HG02884 (cell line): ENCODE data around the gene ZNF502.

Experiments used
- ATAC-seq: cut with Tn5 transposase; IDR thresholded peaks from one replicate; pipeline ENCODE4 v1.9.1; 2021; ENCODE audit warnings: mild to moderate bottlenecking, moderate library complexity; ENCODE audit not compliant: unreplicated experiment

ZNF502 gene

GRCh38 chr3:44764248-44764647, 51.8 kb downstream of the ZNF502 start:
- ATAC-seq: no peak

DNA sequence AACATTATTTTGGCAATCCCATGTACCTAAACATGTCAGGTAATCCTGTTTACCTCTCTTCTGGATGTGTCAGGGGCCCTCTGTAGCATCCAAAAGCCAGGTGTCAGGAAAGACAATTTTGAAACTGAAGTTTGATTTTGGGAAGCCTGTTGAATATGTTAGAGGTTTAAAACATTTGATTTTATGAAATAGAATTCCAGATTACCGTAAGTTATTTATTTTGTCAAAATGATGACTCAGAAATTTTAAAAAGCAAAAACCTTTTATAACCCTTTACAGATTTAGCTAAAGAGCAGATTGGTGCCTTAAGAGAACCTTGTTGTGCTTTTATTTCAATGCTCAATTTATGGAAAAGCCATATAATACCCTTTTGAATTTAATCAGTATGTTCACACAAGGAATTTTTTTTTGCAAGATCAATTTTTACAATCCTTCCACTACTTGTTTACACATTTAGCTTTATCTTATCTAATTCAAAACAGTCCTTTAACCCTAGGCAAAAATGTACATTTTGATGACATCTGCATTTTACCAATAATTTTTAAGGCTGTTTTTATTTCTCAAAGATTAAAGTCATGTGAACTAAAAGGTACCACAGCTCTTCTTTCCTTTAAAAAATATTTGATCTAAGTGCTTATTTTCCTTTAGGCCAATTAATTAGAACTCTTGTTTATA, 59.1 kb downstream of the ZNF502 start:
- no peak for ATAC-seq

- no peak for ATAC-seq
These were observed 59.6 kb downstream of the ZNF502 start for GRCh38 chr3:44772099-44772442.
